Mesendoderm (in vitro differentiated cells): ENCODE results near the gene TMEM151B.
A peak's percentile ranks its signal among the peaks of the same experiment; 100 is the strongest.

ENCODE experiments used
- DNase-seq: peaks from one replicate; pipeline ENCODE4 v3.0.0; 2013
- H2AK5ac ChIP-seq: 2 replicates; pipeline ENCODE4 v1.6.1; 2013; ENCODE audit warnings: low read length, inconsistent platforms
- H2BK120ac ChIP-seq: 2 replicates; pipeline ENCODE4 v1.6.1; 2013; ENCODE audit warnings: low read depth, mild to moderate bottlenecking, low read length, moderate library complexity, mixed read lengths
- H2BK15ac ChIP-seq: replicated peaks from 2 replicates; pipeline ENCODE4 v1.6.1; 2013; ENCODE audit warnings: low read depth, mild to moderate bottlenecking, moderate library complexity
- H2BK5ac ChIP-seq: 2 replicates; pipeline ENCODE4 v1.6.1; 2013; ENCODE audit warnings: low read length, inconsistent platforms
- H3K18ac ChIP-seq: 2 replicates; pipeline ENCODE4 v1.6.1; 2013; ENCODE audit warnings: mild to moderate bottlenecking, low read length, mixed read lengths
- H3K23ac ChIP-seq: one replicate; pipeline ENCODE4 v1.6.1; 2013; ENCODE audit warnings: low read length
- H3K27ac ChIP-seq: 2 replicates; pipeline ENCODE4 v1.5.1; 2013; ENCODE audit warnings: low read depth, mild to moderate bottlenecking, inconsistent platforms, low read length, moderate library complexity
- H3K27me3 ChIP-seq: 2 replicates; pipeline ENCODE4 v1.6.1; 2013; ENCODE audit warnings: low read length, control low read depth, mild to moderate bottlenecking, inconsistent platforms; ENCODE audit not compliant: insufficient read depth, poor library complexity
- H3K36me3 ChIP-seq: 2 replicates; pipeline ENCODE4 v1.6.1; 2013; ENCODE audit warnings: low read length, inconsistent platforms; ENCODE audit not compliant: control insufficient read depth, insufficient read depth
- H3K4ac ChIP-seq: one replicate; pipeline ENCODE4 v1.6.1; 2013; ENCODE audit warnings: low read depth, mild to moderate bottlenecking, low read length, moderate library complexity
- H3K4me1 ChIP-seq: 2 replicates; pipeline ENCODE4 v1.6.1; 2013; ENCODE audit warnings: low read depth, low read length, inconsistent platforms; ENCODE audit not compliant: control insufficient read depth
- H3K4me2 ChIP-seq: 2 replicates; pipeline ENCODE4 v1.6.1; 2013; ENCODE audit warnings: low read length
- H3K4me3 ChIP-seq: 2 replicates; pipeline ENCODE4 v1.5.1; 2013; ENCODE audit warnings: mild to moderate bottlenecking, low read length
- H3K56ac ChIP-seq: one replicate; pipeline ENCODE4 v1.6.1; 2013; ENCODE audit warnings: low read length
- H3K79me1 ChIP-seq: 2 replicates; pipeline ENCODE4 v1.6.1; 2013; ENCODE audit warnings: low read length, inconsistent platforms
- H3K79me2 ChIP-seq: 2 replicates; pipeline ENCODE4 v1.6.1; 2013; ENCODE audit warnings: mild to moderate bottlenecking, low read length; ENCODE audit not compliant: control insufficient read depth, insufficient read depth
- H3K9ac ChIP-seq: 2 replicates; pipeline ENCODE4 v1.6.1; 2013; ENCODE audit warnings: low read length, inconsistent platforms
- H4K5ac ChIP-seq: one replicate; pipeline ENCODE4 v1.6.1; 2013; ENCODE audit warnings: low read length
- H4K8ac ChIP-seq: one replicate; pipeline ENCODE4 v1.6.1; 2013; ENCODE audit warnings: low read depth, mild to moderate bottlenecking, control low read depth, low read length, moderate library complexity
- WGBS: extraction: QIAGEN DNeasy Blood & Tissue Kit; methylation state at CpG from one replicate; pipeline ENCODE4 v1.1.7; 2013; ENCODE audit warnings: low lambda C conversion rate, missing lambda C conversion rate; ENCODE audit not compliant: insufficient coverage; ENCODE audit errors: extremely low coverage; 5-methylcytosine and 5-hydroxymethylcytosine counted together

Gene TMEM151B

DNA sequence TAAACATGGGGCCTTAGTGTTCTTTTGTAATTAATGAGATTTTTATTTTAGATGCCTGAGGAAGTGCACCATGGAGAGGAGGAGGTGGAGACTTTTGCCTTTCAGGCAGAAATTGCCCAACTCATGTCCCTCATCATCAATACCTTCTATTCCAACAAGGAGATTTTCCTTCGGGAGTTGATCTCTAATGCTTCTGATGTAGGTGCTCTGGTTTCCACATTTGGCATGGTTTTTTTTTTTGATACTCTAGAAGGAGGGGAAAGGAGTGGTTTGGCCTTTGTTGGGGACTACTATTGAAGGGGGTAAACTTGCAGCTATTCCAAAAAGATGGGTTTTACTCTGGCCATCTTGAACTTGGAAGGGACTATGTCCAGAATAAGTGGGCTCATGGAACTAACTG is 21.7 kb upstream of the TMEM151B start:
- Histone ChIP-seq H3K4me2 (peak overlapping the region; percentile 49), H2BK5ac (no peak overlapping the region), H3K4me1 (peaks cover 11% of the 10 kb centered on the region), H2BK15ac (no peak overlapping the region), H3K27me3 (no peaks in the 10 kb centered on the region), H3K27ac (no peak overlapping the region), H3K4ac (no peak overlapping the region), H3K79me1 (peaks cover 17% of the 10 kb centered on the region), H3K56ac (peak overlapping the region; percentile 76), H3K79me2 (peaks cover 53% of the 10 kb centered on the region), H2BK120ac (no peak overlapping the region), H3K9ac (peak overlapping the region; percentile 100), H3K4me3 (peak overlapping the region; percentile 100), H3K36me3 (peaks cover 36% of the 10 kb centered on the region), H2AK5ac (no peak overlapping the region), H4K8ac (no peak overlapping the region), H3K18ac (no peak overlapping the region), H3K23ac (no peak overlapping the region), H4K5ac (no peak overlapping the region)
- no CpG with 5 or more reads among the region's 1 CpG for WGBS
- no peak for DNase-seq

GRCh38 chr6:44249082-44249748 is 21.0 kb upstream of the TMEM151B start:
- H3K9ac ChIP-seq, result peak overlapping the region; percentile 100
- H4K8ac ChIP-seq, result no peak overlapping the region
- no peak overlapping the region for H3K23ac ChIP-seq
- H3K36me3 ChIP-seq, result peaks cover 40% of the 10 kb centered on the region
- H3K4me3 ChIP-seq, result peak overlapping the region; percentile 100
- peaks cover 17% of the 10 kb centered on the region for H3K79me1 ChIP-seq
- H3K4me1 ChIP-seq, result peaks cover 11% of the 10 kb centered on the region
- H3K4ac ChIP-seq, result no peak overlapping the region
- no peak overlapping the region for H2BK120ac ChIP-seq
- H3K27ac ChIP-seq, result no peak overlapping the region
- no peak overlapping the region for H4K5ac ChIP-seq
- H2BK5ac ChIP-seq, result no peak overlapping the region
- no peak overlapping the region for H3K18ac ChIP-seq
- WGBS, result no CpG with 5 or more reads among the region's 9 CpGs
- no peaks in the 10 kb centered on the region for H3K27me3 ChIP-seq
- peaks cover 53% of the 10 kb centered on the region for H3K79me2 ChIP-seq
- H3K56ac ChIP-seq, result peak overlapping the region; percentile 76
- peak overlapping the region; percentile 49 for H3K4me2 ChIP-seq
- no peak overlapping the region for H2AK5ac ChIP-seq
- no peak overlapping the region for H2BK15ac ChIP-seq
- no peak for DNase-seq

DNA sequence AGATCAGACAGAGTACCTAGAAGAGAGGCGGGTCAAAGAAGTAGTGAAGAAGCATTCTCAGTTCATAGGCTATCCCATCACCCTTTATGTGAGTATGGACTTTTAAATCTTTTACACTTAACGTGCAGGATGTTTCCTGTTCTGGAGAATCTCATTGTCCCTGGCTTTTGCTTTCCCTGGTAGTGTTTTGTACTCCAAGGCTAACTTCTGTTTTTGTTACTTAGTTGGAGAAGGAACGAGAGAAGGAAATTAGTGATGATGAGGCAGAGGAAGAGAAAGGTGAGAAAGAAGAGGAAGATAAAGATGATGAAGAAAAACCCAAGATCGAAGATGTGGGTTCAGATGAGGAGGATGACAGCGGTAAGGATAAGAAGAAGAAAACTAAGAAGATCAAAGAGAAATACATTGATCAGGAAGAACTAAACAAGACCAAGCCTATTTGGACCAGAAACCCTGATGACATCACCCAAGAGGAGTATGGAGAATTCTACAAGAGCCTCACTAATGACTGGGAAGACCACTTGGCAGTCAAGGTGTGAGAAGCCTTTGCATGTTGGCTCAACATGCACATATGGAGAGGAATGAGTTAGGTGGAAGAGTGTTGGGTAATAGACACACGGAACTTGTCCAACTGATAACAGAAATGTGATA is 20.1 kb upstream of the TMEM151B start:
- H3K18ac ChIP-seq, result no peak overlapping the region
- H2BK15ac ChIP-seq, result no peak overlapping the region
- H3K79me1 ChIP-seq, result peaks cover 17% of the 10 kb centered on the region
- H4K5ac ChIP-seq, result no peak overlapping the region
- H3K27me3 ChIP-seq, result no peaks in the 10 kb centered on the region
- H3K4me1 ChIP-seq, result peaks cover 11% of the 10 kb centered on the region
- H2BK120ac ChIP-seq, result no peak overlapping the region
- no peak overlapping the region for H2BK5ac ChIP-seq
- H3K4me2 ChIP-seq, result peak overlapping the region; percentile 21
- no peak overlapping the region for H3K4me3 ChIP-seq
- H3K56ac ChIP-seq, result peak overlapping the region; percentile 54
- no peak overlapping the region for H4K8ac ChIP-seq
- no peak overlapping the region for H3K27ac ChIP-seq
- H2AK5ac ChIP-seq, result no peak overlapping the region
- no peak overlapping the region for H3K23ac ChIP-seq
- peak overlapping the region; percentile 100 for H3K9ac ChIP-seq
- H3K79me2 ChIP-seq, result peaks cover 53% of the 10 kb centered on the region
- H3K36me3 ChIP-seq, result peaks cover 45% of the 10 kb centered on the region
- DNase-seq, result no peak
- 100% methylated on average over 1 of the region's 6 CpGs for WGBS
- H3K4ac ChIP-seq, result no peak overlapping the region

DNA sequence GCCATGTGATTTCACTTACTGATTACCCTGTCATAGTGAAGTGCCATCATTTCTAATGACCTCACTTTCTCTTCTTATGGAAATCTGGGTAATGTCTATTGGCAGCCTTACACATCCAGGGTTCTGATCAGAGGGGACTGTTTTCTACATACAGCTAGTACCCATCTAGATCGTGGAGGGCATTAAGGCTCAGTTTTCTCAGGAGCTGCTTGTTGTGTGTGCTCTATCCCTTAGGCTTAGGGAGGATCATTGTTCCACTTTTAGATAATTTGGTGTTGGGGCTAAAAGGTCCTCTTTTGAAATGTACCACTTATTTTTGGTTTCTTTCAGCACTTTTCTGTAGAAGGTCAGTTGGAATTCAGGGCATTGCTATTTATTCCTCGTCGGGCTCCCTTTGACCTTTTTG is 19.5 kb upstream of the TMEM151B start:
- Histone ChIP-seq H3K18ac (no peak overlapping the region), H3K56ac (no peak overlapping the region), H3K4me1 (peaks cover 6% of the 10 kb centered on the region), H3K4me3 (no peak overlapping the region), H2AK5ac (no peak overlapping the region), H3K9ac (no peak overlapping the region), H3K4ac (no peak overlapping the region), H4K5ac (no peak overlapping the region), H2BK15ac (no peak overlapping the region), H4K8ac (no peak overlapping the region), H3K4me2 (no peak overlapping the region), H3K36me3 (peaks cover 45% of the 10 kb centered on the region), H3K79me2 (peaks cover 53% of the 10 kb centered on the region), H3K23ac (no peak overlapping the region), H3K79me1 (peaks cover 17% of the 10 kb centered on the region), H2BK120ac (no peak overlapping the region), H3K27ac (no peak overlapping the region), H2BK5ac (no peak overlapping the region), H3K27me3 (no peaks in the 10 kb centered on the region)
- DNase-seq, result no peak
- no CpG with 5 or more reads among the region's 3 CpGs for WGBS

DNA sequence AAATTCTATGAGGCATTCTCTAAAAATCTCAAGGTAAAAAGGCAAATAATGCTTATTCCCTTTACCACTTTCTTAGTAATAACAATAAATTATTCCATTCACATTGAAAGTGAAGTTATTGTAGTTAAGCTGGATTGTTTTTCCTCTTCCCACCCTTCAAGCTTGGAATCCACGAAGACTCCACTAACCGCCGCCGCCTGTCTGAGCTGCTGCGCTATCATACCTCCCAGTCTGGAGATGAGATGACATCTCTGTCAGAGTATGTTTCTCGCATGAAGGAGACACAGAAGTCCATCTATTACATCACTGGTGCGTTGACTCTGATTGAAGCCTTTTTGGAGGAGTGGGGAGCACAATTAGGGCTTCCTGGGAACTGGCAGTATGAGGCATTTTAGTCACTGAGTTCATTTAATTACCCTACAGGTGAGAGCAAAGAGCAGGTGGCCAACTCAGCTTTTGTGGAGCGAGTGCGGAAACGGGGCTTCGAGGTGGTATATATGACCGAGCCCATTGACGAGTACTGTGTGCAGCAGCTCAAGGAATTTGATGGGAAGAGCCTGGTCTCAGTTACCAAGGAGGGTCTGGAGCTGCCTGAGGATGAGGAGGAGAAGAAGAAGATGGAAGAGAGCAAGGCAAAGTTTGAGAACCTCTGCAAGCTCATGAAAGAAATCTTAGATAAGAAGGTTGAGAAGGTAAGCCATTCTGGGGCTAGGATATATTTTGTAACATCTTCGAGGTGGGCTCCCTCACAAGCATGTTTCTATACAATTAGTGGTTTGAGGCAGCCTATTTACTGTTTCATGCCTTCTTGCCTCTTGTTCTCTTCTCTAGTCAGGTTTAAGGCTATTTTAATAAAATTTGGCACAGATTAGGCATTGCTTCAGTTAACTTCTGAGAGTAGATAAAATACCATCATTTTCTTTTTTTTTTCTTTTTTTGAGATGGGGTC is 18.4 kb upstream of the TMEM151B start:
- Histone ChIP-seq H3K4ac (no peak overlapping the region), H2BK5ac (no peak overlapping the region), H3K27me3 (no peaks in the 10 kb centered on the region), H3K56ac (no peak overlapping the region), H4K5ac (no peak overlapping the region), H3K27ac (no peak overlapping the region), H3K4me1 (peaks cover 6% of the 10 kb centered on the region), H2BK15ac (no peak overlapping the region), H3K23ac (no peak overlapping the region), H3K79me2 (peaks cover 53% of the 10 kb centered on the region), H3K9ac (no peak overlapping the region), H2AK5ac (no peak overlapping the region), H3K36me3 (peaks cover 45% of the 10 kb centered on the region), H3K4me2 (no peak overlapping the region), H4K8ac (no peak overlapping the region), H3K79me1 (peaks cover 17% of the 10 kb centered on the region), H3K18ac (no peak overlapping the region), H3K4me3 (no peak overlapping the region), H2BK120ac (no peak overlapping the region)
- WGBS, result no CpG with 5 or more reads among the region's 14 CpGs
- no peak for DNase-seq
